OCI-LY7 (cell line): ENCODE measurements around the gene COMP. TPM values are rescaled to one million over a fixed set of nuclear protein-coding genes. Genes with fewer than 3 reads are reported as not detected.

ENCODE experiments used
- BruUV-seq: library from RNA; stranded (reverse); fragments of 400-500 nt; replicated peaks from 2 replicates; lab custom pipeline; 2021; lab: Mats Ljungman, UMichigan
- CTCF ChIA-PET: fragments of 300-600 bp; sonication (Branson Sonifier 250); formaldehyde crosslinking; loops from one replicate; lab custom pipeline; 2022; ENCODE audit warnings: antibody characterized with exemption; ENCODE audit not compliant: unreplicated experiment; lab: Charles Lee
- POLR2A ChIA-PET: fragments of 300-600 bp; sonication (Branson Sonifier 250); formaldehyde crosslinking; loops from one replicate; lab custom pipeline; 2022; ENCODE audit warnings: antibody characterized with exemption; lab: Charles Lee
- DNase-seq: peaks from one replicate; pipeline ENCODE4 v3.0.0-alpha.2; 2015; ENCODE audit warnings: low spot score
- H2AFZ ChIP-seq: fragments of 200-600 bp; sonication (generic), shearing (Covaris generic); 2 replicates; pipeline ENCODE4 v1.6.1; 2014; ENCODE audit warnings: mild to moderate bottlenecking, antibody characterized with exemption, low read length, moderate library complexity
- H3K27ac ChIP-seq: fragments of 200-600 bp; sonication (generic); 2 replicates; pipeline ENCODE4 v1.5.1; 2014; ENCODE audit warnings: mixed run types, low read depth, mild to moderate bottlenecking, moderate library complexity, low read length, inconsistent platforms; ENCODE audit not compliant: poor library complexity, severe bottlenecking
- H3K36me3 ChIP-seq: fragments of 200-600 bp; sonication (generic); 2 replicates; pipeline ENCODE4 v1.6.1; 2014; ENCODE audit warnings: mild to moderate bottlenecking, antibody characterized with exemption, low read length, moderate library complexity, mixed read lengths; ENCODE audit not compliant: insufficient read depth
- H3K4me1 ChIP-seq: fragments of 200-600 bp; sonication (generic); 2 replicates; pipeline ENCODE4 v1.5.1; 2014; ENCODE audit warnings: mild to moderate bottlenecking, low read length; ENCODE audit not compliant: insufficient read depth, poor library complexity, severe bottlenecking
- H3K4me2 ChIP-seq: fragments of 200-600 bp; sonication (generic); 2 replicates; pipeline ENCODE4 v1.6.1; 2014; ENCODE audit warnings: mild to moderate bottlenecking, low read length
- H3K4me3 ChIP-seq: fragments of 200-600 bp; sonication (generic); 2 replicates; pipeline ENCODE4 v1.5.1; 2014; ENCODE audit warnings: mild to moderate bottlenecking, low read depth, low read length; ENCODE audit not compliant: poor library complexity, severe bottlenecking
- H3K79me2 ChIP-seq: fragments of 200-600 bp; sonication (generic); 2 replicates; pipeline ENCODE4 v1.6.1; 2016; ENCODE audit warnings: low read depth, mild to moderate bottlenecking, low read length, moderate library complexity, mixed read lengths; ENCODE audit not compliant: insufficient read depth
- H3K9me2 ChIP-seq: fragments of 200-600 bp; sonication (generic); 2 replicates; pipeline ENCODE4 v1.6.1; 2016; ENCODE audit warnings: mild to moderate bottlenecking, low read length, mixed read lengths; ENCODE audit not compliant: insufficient read depth
- H3K9me3 ChIP-seq: fragments of 200-600 bp; sonication (generic); 2 replicates; pipeline ENCODE4 v1.6.1; 2014; ENCODE audit warnings: mild to moderate bottlenecking, mixed run types, low read length, mixed read lengths
- H4K20me1 ChIP-seq: fragments of 200-600 bp; sonication (generic); 2 replicates; pipeline ENCODE4 v1.6.1; 2014; ENCODE audit warnings: mild to moderate bottlenecking, antibody characterized with exemption, low read length, moderate library complexity, mixed read lengths; ENCODE audit not compliant: insufficient read depth
- EZH2phosphoT487 ChIP-seq: fragments of 200-600 bp; sonication (generic); IDR thresholded peaks from 2 replicates; pipeline ENCODE4 v1.6.1; 2018; ENCODE audit warnings: low read depth, borderline replicate concordance, mild to moderate bottlenecking, mixed run types, antibody characterized with exemption, low read length, moderate library complexity, mixed read lengths
- intact Hi-C: fragments of 100-400 bp; cut with micrococcal nuclease; formaldehyde crosslinking; loops from one replicate; pipeline ENCODE4 v1.10.0; 2022; ENCODE audit not compliant: unreplicated experiment
- total RNA-seq, 2 experiments: library from RNA; depleted of rRNA in 1 of 2; stranded (reverse); fragments of >200 nt in 1 of 2; shearing (Covaris generic) in 1 of 2; gene quantifications; 2 replicates each; pipeline ENCODE4 v1.2.3, GENCODE V29; 2014 to 2022
- TF ChIP-seq, protein P1 (sequence below): fragments of 200-600 bp; sonication (generic); conservative IDR thresholded peaks from 2 replicates; pipeline ENCODE4 v1.5.1; 2014; ENCODE audit warnings: mild to moderate bottlenecking, antibody characterized with exemption, low read length, moderate library complexity, mixed read lengths

Gene COMP
- total RNA-seq, 2 experiments from 2014 or later: not detected

- Histone ChIP-seq H2AFZ (no peak overlapping the region), H3K4me2 (no peak overlapping the region), H3K36me3 (no peaks in the 10 kb centered on the region), H3K27ac (no peak overlapping the region), H3K9me3 (no peaks in the 10 kb centered on the region), H3K4me1 (no peaks in the 10 kb centered on the region), H3K9me2 (no peaks in the 10 kb centered on the region), H3K4me3 (no peak overlapping the region), H3K79me2 (no peaks in the 10 kb centered on the region), H4K20me1 (no peaks in the 10 kb centered on the region)
- no TSS peak for BruUV-seq
- no peak for DNase-seq
- TF ChIP-seq, protein P1, sequence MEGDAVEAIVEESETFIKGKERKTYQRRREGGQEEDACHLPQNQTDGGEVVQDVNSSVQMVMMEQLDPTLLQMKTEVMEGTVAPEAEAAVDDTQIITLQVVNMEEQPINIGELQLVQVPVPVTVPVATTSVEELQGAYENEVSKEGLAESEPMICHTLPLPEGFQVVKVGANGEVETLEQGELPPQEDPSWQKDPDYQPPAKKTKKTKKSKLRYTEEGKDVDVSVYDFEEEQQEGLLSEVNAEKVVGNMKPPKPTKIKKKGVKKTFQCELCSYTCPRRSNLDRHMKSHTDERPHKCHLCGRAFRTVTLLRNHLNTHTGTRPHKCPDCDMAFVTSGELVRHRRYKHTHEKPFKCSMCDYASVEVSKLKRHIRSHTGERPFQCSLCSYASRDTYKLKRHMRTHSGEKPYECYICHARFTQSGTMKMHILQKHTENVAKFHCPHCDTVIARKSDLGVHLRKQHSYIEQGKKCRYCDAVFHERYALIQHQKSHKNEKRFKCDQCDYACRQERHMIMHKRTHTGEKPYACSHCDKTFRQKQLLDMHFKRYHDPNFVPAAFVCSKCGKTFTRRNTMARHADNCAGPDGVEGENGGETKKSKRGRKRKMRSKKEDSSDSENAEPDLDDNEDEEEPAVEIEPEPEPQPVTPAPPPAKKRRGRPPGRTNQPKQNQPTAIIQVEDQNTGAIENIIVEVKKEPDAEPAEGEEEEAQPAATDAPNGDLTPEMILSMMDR: no peak
- no peak for TF ChIP-seq EZH2phosphoT487
- intact Hi-C loops: no loop called here
- POLR2A ChIA-PET: interaction anchor here (0.6 to 1.7 kb wide), 2 partner anchors 11 to 204 kb away, joined by 3 read pairs; no protein-coding TSS in a partner anchor
- CTCF ChIA-PET: no interaction called here
Observed at GRCh38 chr19:18737954-18738351, 53.2 kb downstream of the COMP start.

- Histone ChIP-seq H3K4me2 (no peak overlapping the region), H3K9me3 (no peaks in the 10 kb centered on the region), H2AFZ (no peak overlapping the region), H4K20me1 (no peaks in the 10 kb centered on the region), H3K4me3 (no peak overlapping the region), H3K36me3 (no peaks in the 10 kb centered on the region), H3K27ac (no peak overlapping the region), H3K9me2 (no peaks in the 10 kb centered on the region), H3K79me2 (no peaks in the 10 kb centered on the region), H3K4me1 (no peaks in the 10 kb centered on the region)
- ChIA-PET POLR2A (interaction anchor here (0.6 to 1.7 kb wide), 2 partner anchors 10 to 204 kb away, joined by 3 read pairs; no protein-coding TSS in a partner anchor), CTCF (no interaction called here)
- intact Hi-C loops: no loop called here
- no peak for DNase-seq
- TF ChIP-seq, protein P1: no peak
- TF ChIP-seq EZH2phosphoT487: no peak
- BruUV-seq: no TSS peak
Observed at GRCh38 chr19:18737337-18737953, 53.7 kb downstream of the COMP start.
